Measurements from ENCODE around the gene SGCG.

DNA sequence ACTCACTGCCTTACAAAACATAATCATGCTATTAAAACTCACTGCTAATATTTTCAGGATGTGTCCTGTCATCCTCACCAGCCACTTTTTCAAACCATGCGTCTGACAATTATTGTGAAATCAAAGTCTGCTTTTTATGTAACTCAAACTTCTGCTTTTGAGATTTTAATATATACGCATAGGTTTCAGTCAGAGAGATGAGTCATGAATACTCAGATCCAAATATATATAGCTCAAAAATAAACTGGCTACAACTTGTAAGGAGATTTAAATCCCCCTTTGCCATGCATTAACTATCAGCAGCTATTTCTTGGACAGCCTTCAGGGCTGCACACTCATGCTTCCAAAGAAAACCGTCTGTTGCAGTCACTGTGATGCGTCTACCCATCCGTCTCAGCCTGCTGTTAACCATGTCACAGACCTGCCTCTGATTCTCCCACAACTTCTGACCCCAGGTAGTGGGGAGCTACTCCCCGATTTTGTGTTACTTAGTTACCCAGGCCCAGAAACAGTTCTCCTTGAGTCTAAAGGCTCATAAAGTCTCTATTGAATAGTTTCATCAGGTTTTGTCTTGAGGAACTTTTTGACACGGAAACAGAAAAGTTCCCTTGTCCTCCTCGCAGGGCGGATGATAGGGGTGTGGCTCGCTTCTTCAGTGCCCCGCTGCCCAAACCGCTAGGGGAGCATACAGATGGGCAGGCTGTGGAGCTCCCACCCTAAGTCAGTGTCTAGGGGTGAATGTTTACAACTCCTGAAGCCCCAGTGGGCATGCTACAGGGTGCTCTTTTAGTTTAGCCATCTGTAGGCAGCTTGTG, 33.8 kb upstream of the SGCG start:
- TF ChIP-seq CTCF (IDR thresholded peaks at IDR 0.05) = no peak
- no peak for TF ChIP-seq POLR2AphosphoS5 (IDR thresholded peaks at IDR 0.05)
- no peak for TF ChIP-seq EP300 (IDR thresholded peaks at IDR 0.05)

All from sigmoid colon (tissue), 4 donors.